Stimulated activated CD8-positive, alpha-beta memory T cell treated with anti-CD3 and anti-CD28 coated beads, Interleukin-15, amount 100 ng/mL, for 24 hours (primary cell): Measurements from ENCODE around the gene OR8H1.

Experiments used
- DNase-seq: peaks from one replicate; pipeline ENCODE4 v3.0.0-alpha.2; 2020; ENCODE audit warnings: low read depth

OR8H1 gene

GRCh38 chr11:56292154-56292553 is at the start of gene OR8H1:
Gene OR8H1 (minus strand): TSS chr11:56292254. CDS start chr11:56291062, 1,192 bp downstream.
- DNase-seq, result no peak

GRCh38 chr11:56340289-56340688 is 48.2 kb upstream of the OR8H1 start:
- no peak for DNase-seq

DNA sequence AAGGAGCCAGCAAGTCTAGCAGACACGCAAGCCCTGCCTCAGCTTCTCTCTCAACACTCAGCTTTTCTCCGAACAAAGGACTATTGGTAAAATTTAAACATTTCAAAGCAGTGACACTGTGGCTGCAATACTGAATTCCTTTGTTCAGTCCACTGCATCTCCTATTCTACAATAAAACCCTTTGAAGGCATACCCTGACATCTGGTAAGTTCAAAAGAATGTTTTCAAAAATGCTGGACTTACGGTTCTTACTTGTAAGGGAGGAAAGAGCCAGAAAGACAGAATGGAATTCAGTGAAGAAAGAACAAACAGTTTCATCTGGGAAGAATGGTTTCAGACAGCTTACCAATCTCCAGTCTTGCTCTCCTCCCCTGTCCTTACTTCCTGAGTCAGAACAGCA is 41.1 kb upstream of the OR8H1 start:
- no peak for DNase-seq

- no peak for DNase-seq
These were observed 39.9 kb upstream of the OR8H1 start for GRCh38 chr11:56331861-56332491.

DNA sequence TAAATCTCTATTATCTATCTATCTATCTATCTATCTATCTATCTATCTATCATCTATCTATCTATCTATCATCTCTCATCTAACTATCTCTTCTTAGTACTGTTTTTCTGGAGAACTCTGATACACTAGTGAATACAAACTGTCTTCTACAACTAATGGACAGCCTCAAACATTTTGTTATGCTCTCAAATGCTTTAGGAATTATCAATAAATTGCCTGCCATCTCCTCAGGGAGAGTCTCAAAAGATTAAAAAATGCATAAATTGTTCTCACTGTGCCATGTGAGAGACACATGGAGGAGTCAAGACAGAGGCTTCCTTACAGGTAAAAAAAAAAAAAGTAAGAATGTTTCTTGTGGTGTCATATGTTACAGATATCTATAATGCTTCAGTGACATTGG is 22.8 kb upstream of the OR8H1 start, which contains the start of gene OR8K3:
Gene OR8K3 (plus strand): TSS at position 301 of the 400 bp plus-strand sequence. CDS start 3,163 bp downstream, outside the sequence.
- no peak for DNase-seq

- no peak for DNase-seq
These were observed 15.8 kb upstream of the OR8H1 start for GRCh38 chr11:56307836-56308235.

GRCh38 chr11:56296898-56297297 is 4.8 kb upstream of the OR8H1 start:
- no peak for DNase-seq

- no peak for DNase-seq
These were observed 18.2 kb downstream of the OR8H1 start, which contains the start of gene OR5T1 for GRCh38 chr11:56273854-56274253. Gene OR5T1 (plus strand): TSS chr11:56274154. CDS start chr11:56275639, 1,485 bp downstream.

DNA sequence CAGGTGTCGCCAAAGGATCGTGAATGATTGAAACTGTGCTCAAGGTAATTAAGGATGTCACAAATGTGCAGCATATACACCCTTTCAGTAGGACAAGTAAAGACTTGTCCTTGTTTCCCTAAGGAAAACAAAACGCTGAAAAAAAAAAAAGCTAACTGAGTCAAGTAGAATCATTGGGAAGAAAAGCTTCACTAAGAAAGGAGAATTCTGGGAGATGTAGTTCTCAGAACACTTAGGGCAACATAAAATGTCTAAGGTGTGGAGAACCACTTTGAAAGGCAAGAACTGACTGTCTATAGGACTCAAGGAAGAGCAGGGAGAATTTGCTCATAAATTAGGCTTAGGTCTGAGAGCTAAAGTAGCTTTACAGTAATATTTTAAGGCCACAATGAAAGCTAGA is 21.0 kb downstream of the OR8H1 start:
- DNase-seq, result no peak

DNA sequence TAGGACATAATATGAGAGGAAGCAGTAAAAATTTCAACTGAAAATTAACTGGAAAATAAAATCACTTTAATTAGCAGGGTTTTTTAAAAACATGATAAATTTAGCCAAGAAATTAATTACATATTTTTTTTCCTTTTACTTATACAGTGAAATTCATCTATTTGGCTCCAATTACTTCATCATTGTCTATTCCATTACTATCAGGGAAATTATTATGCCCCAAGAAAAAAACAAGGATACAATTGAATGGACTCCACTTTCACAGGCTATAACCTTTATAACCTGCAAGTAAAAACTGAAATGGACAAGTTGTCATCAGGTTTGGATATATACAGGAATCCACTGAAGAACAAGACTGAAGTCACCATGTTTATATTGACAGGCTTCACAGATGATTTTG is 40.1 kb downstream of the OR8H1 start, which contains the start of gene OR5T3:
Gene OR5T3 (plus strand): TSS at position 301 of the 400 bp plus-strand sequence. CDS start 0 bp downstream, at position 301.
- no peak for DNase-seq
